Fibroblast of pulmonary artery (primary cell): Measurements from ENCODE around the gene RFX1.
"Not testable (repeated sequence)": the region's sequence is repeated elsewhere in the genome, so short reads cannot be mapped to it uniquely, and the experiment has no call there.

Experiments
- DNase-seq: peaks from one replicate; pipeline ENCODE4 v3.0.0-alpha.2; 2010; ENCODE audit warnings: low read depth
- H3K4me3 ChIP-seq: replicated peaks from 2 replicates; pipeline ENCODE4 v1.5.1; 2011; ENCODE audit warnings: low read depth, mild to moderate bottlenecking, control low read depth, low read length, moderate library complexity
- CTCF ChIP-seq: IDR thresholded peaks from 2 replicates; pipeline ENCODE4 v1.5.1; 2011; ENCODE audit warnings: mild to moderate bottlenecking, control low read depth, low read length, inconsistent platforms; ENCODE audit errors: missing control alignments

RFX1 gene

GRCh38 chr19:14051980-14052379 lies 45.9 kb upstream of the RFX1 start:
- no peak overlapping the region for H3K4me3 ChIP-seq
- TF ChIP-seq CTCF: no peak
- no peak for DNase-seq

DNA sequence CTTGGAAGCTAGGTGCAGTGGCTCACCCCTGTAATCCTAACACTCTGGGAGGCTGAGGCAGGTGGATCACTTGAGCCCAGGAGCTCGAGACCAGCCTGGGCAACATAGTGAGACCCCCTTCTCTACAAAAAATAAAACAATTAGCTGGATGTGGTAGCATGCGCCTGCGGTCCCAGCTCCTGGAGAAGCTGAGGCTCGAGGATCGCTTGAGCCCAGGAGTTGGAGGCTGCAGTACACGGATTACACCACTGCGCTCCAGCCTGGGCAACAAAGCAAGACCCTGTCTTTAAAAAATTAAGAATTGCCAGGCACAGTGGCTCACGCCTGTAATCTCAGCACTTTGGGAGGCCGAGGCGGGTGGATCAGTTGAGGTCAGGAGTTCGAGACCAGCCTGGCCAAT lies 44.8 kb upstream of the RFX1 start:
- DNase-seq, H3K4me3 ChIP-seq: not testable (repeated sequence)

- no peak for TF ChIP-seq CTCF
- H3K4me3 ChIP-seq: no peak overlapping the region
- no peak for DNase-seq
Observed at GRCh38 chr19:14050512-14050911, 44.4 kb upstream of the RFX1 start.

DNA sequence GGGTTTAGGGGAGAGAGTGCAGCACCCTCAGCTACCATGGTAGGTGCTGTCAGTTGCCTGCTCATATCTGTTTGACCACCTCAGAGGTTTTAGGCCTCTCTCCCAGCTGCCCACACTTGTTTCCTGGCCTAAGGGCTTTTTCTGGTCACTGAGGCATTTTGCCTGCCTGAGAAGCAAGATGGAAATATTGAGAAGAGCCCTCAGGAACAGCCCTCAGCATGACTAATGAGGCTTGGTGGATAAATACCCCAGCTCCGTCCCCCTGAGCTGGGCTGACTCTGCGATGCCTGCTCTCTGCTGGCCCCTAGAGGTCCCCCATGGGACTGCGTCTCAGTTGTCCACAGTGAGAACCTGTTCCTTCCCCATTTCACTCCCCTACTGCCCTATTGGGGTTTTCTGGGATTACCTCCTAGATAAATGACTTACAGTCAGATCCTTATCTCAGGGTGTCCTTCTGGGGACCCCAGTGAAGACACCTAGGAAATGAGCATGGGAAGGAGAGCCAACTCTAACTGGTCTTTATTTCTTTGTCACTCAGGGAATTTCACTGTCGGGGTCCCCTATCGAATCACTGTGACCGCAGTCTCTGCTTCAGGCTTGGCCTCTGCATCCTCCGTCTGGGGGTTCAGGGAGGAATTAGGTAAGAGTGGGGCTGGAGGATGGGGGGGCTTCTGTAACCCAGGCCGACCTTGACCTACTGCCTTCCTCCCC lies 42.5 kb upstream of the RFX1 start:
- DNase-seq: peak; percentile 27
- TF ChIP-seq CTCF: peak; percentile 89
- no peak overlapping the region for H3K4me3 ChIP-seq

- not testable (repeated sequence) for DNase-seq, H3K4me3 ChIP-seq
Observed at GRCh38 chr19:14047866-14048265, 41.7 kb upstream of the RFX1 start.

DNA sequence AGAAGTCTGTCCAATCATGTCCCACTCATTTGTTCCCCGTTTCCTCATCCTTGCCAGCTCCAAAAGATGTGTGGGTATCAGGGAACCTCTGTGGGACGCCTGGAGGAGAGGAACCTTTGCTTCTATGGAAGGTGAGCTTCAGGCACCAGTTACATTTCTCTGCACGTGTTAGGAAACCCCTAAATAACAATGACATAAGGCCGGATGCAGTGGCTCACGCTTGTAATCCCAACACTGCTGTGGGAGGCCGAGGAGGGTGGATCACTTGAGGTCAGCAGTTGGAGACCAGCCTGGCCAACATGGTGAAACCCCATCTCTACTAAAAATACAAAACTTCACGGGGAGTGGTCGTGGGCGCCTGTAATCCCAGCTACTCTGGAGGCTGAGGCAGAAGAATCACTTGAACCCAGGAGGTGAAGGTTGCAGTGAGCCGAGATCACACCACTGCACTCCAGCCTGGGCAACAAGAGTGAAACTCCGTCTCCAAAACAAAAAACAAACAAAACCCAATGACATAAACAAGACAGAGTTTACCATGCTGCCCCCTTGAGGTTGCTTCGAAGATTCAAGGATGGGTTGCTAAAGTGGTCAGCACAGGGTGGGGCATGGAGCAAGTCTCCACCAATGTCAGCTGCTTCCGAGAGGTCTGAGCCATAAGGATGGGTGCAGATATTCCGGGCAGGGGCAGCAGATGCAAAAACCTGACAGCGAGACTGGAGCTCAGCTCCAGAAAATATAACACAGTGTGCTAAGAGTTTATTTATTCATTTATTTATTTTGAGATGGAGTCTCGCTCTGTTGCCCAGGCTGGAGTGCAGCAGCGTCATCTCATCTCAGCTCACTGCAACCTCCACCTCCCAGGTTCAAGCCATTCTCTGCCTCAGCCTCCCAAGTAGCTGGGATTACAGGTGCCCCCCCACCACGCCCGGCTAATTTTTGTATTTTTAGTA lies 36.8 kb upstream of the RFX1 start:
- TF ChIP-seq CTCF: peak; percentile 66
- not testable (repeated sequence) for H3K4me3 ChIP-seq
- DNase-seq: peak; percentile 88

GRCh38 chr19:14039181-14039580 lies 33.1 kb upstream of the RFX1 start:
- DNase-seq: no peak
- no peak for TF ChIP-seq CTCF
- H3K4me3 ChIP-seq: no peak overlapping the region
